GM12878 (cell line): Measurements from ENCODE around the gene NAP1L1. TPM values are rescaled to one million over a fixed set of nuclear protein-coding genes. Genes with fewer than 3 reads are reported as not detected.
A peak's percentile ranks its signal among the peaks of the same experiment; 100 is the strongest.

Experiments used
- ATAC-seq: fragments of 200-7000 bp; cut with Tn5 transposase; 3 replicates; pipeline ENCODE4 v1.9.1; 2020; ENCODE audit warnings: mild to moderate bottlenecking, moderate library complexity
- BruUV-seq: library from RNA; stranded (reverse); fragments of 400-500 nt; replicated peaks from 2 replicates; lab custom pipeline; 2021; lab: Mats Ljungman, UMichigan
- CTCF ChIA-PET: fragments of 300-600 bp; sonication (Branson Sonifier 250); formaldehyde crosslinking; extraction: SDS; loops from one replicate; lab custom pipeline; 2021; ENCODE audit warnings: inconsistent platforms; lab: Yijun Ruan, JAX
- POLR2A ChIA-PET: fragments of 350-600 bp; formaldehyde crosslinking; extraction: SDS; loops from one replicate; lab custom pipeline; 2021; ENCODE audit warnings: inconsistent platforms; lab: Charles Lee
- RAD21 ChIA-PET: fragments of 300-600 bp; sonication (Branson Sonifier 250); formaldehyde crosslinking; loops from one replicate; lab custom pipeline; 2023; ENCODE audit warnings: antibody characterized with exemption; ENCODE audit not compliant: unreplicated experiment; lab: Charles Lee
- SMC1A ChIA-PET: fragments of 300-600 bp; sonication (Branson Sonifier 250); formaldehyde crosslinking; loops from one replicate; lab custom pipeline; 2023; ENCODE audit not compliant: unreplicated experiment, uncharacterized antibody; lab: Charles Lee
- DNase-seq: peaks from one replicate; pipeline ENCODE4 v3.0.0-alpha.2; 2011; ENCODE audit warnings: low read depth, low spot score
- FAIRE-seq: peaks from 3 replicates; lab custom pipeline; 2011; peaks lifted over from hg19 to GRCh38; lab: Jason Lieb, UNC
- H2AFZ ChIP-seq: 2 replicates; pipeline ENCODE4 v1.6.0; 2011; ENCODE audit warnings: low read depth, low read length, control low read depth; ENCODE audit not compliant: control insufficient read depth
- H3K27ac ChIP-seq: 2 replicates; pipeline ENCODE4 v1.5.1; 2011; ENCODE audit warnings: control low read depth; ENCODE audit not compliant: control insufficient read depth, insufficient read depth
- H3K27me3 ChIP-seq, 2 experiments: replicated peaks in 1 of 2; 2 replicates each; pipeline versions ENCODE4 v1.6.0 to v1.6.1; 2011; ENCODE audit warnings: low read length in 1 of 2; ENCODE audit not compliant: control insufficient read depth in 2 of 2, insufficient read depth in 2 of 2
- H3K36me3 ChIP-seq, 2 experiments: 2 replicates each; pipeline ENCODE4 v1.5.1; 2011; ENCODE audit warnings: low read length in 1 of 2; ENCODE audit not compliant: control insufficient read depth in 2 of 2, insufficient read depth in 2 of 2
- H3K4me1 ChIP-seq: 2 replicates; pipeline ENCODE4 v1.6.1; 2011; ENCODE audit warnings: mild to moderate bottlenecking, low read length, moderate library complexity, mixed read lengths; ENCODE audit not compliant: control insufficient read depth, insufficient read depth
- H3K4me2 ChIP-seq: 2 replicates; pipeline ENCODE4 v1.6.0; 2011; ENCODE audit warnings: control low read depth; ENCODE audit not compliant: control insufficient read depth, insufficient read depth
- H3K4me3 ChIP-seq: fragments of 200-600 bp; sonication (generic); 2 replicates; pipeline ENCODE4 v1.5.1; 2016
- H3K79me2 ChIP-seq: 2 replicates; pipeline ENCODE4 v1.6.0; 2011; ENCODE audit warnings: low read length; ENCODE audit not compliant: control insufficient read depth, insufficient read depth
- H3K9ac ChIP-seq: 2 replicates; pipeline ENCODE4 v1.8.0; 2011; ENCODE audit warnings: low read length, control low read depth, mixed read lengths; ENCODE audit not compliant: control insufficient read depth, insufficient read depth
- H3K9me3 ChIP-seq: replicated peaks from 3 replicates; pipeline ENCODE4 v1.5.1; 2011; ENCODE audit warnings: mild to moderate bottlenecking, low read length; ENCODE audit not compliant: control insufficient read depth, insufficient read depth
- H4K20me1 ChIP-seq: 2 replicates; pipeline ENCODE4 v1.6.0; 2011; ENCODE audit not compliant: control insufficient read depth, insufficient read depth
- MTA2 ChIP-seq: fragments of 450-650 bp; IDR thresholded peaks from 2 replicates; pipeline ENCODE4 v1.6.1; 2016; ENCODE audit warnings: low read depth, mild to moderate bottlenecking, moderate library complexity
- NKRF ChIP-seq: fragments of 450-650 bp; conservative IDR thresholded peaks from 2 replicates; pipeline ENCODE4 v1.6.1; 2017; ENCODE audit warnings: mild to moderate bottlenecking, moderate library complexity
- WGBS: methylation state at CpG from one replicate; pipeline ENCODE4 v1.1.6; 2016; ENCODE audit warnings: low lambda C conversion rate; ENCODE audit not compliant: insufficient replicate concordance, insufficient coverage; ENCODE audit errors: missing lambda C conversion rate; 5-methylcytosine and 5-hydroxymethylcytosine counted together
- in situ Hi-C: fragments of 300-500 bp; cut with MboI; formaldehyde crosslinking; loops from 9 replicates; pipeline ENCODE4 v1.14.3; 2018; ENCODE audit warnings: mixed read lengths
- intact Hi-C: fragments of 100-400 bp; cut with micrococcal nuclease; formaldehyde crosslinking; loops from one replicate; pipeline ENCODE4 v1.14.2; 2022; ENCODE audit not compliant: unreplicated experiment
- polyA plus RNA-seq, 11 experiments: library from polyadenylated mRNA; depleted of rRNA in 4 of 11; unstranded in 6 of 11; stranded (reverse) in 5 of 11; fragments of >200 nt; fragmentation: Nextera tagmentation in 4 of 11; fragmentation: Illumina TruSeq in 1 of 11; extraction: Ambion mirVana in 4 of 11; extraction: Trizol in 1 of 11; gene quantifications; 1 replicate in 1 of 11; 2 replicates in 10 of 11; pipeline versions ENCODE4 v1.2.1 to v1.2.3, GENCODE V29; 2011 to 2016; ENCODE audit warnings: inconsistent platforms in 2 of 11, missing spikeins in 2 of 11, low read depth in 1 of 11
- total RNA-seq, 4 experiments: library from RNA; depleted of rRNA in 3 of 4; stranded (reverse); fragments of >200 nt in 3 of 4; fragmentation: Illumina TruSeq in 1 of 4; extraction: Trizol in 1 of 4; gene quantifications; 2 replicates each; pipeline versions ENCODE4 v1.2.1 to v1.2.3, GENCODE V29; 2013 to 2021
- TF ChIP-seq, protein P1 (sequence below): fragments of 450-650 bp; IDR thresholded peaks from 2 replicates; pipeline ENCODE4 v1.6.1; 2018; ENCODE audit warnings: mild to moderate bottlenecking, low read depth, moderate library complexity; ENCODE audit not compliant: partially characterized antibody
- TF ChIP-seq, protein P2 (sequence below): IDR thresholded peaks from 2 replicates; pipeline ENCODE4 v1.6.1; 2012; ENCODE audit warnings: mild to moderate bottlenecking, low read depth, low read length
- TF ChIP-seq, protein P3 (sequence below): fragments of 450-650 bp; formaldehyde crosslinking; IDR thresholded peaks from 2 replicates; pipeline ENCODE4 v1.5.0; 2022; ENCODE audit warnings: mild to moderate bottlenecking, missing genetic modification characterization

Gene NAP1L1
- total and polyA plus RNA-seq, 10 of the 15 experiments (the other 5 are each of a cell fraction or from before 2014, with no cell fraction given): 256 to 1,036 (median 536) TPM

DNA sequence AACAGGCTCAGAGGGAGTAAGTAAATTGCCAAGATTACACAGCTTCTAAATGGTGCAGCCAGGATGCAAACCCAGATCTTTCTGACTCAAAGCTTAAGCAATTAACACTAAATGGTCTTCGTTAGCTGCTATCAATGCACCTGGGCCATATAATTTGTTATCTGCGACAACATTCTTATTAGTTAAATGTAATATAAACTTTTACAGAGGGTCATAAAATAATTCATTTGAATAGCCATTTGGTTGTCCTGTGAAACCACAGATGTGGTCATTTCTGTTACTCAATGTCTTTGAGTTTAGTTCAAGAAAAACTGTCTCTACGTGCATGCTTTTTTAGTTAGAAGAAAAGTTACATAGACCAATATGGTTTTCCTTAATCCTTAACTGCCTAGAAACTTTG, 22.1 kb upstream of the NAP1L1 start:
- TF ChIP-seq, protein P1, sequence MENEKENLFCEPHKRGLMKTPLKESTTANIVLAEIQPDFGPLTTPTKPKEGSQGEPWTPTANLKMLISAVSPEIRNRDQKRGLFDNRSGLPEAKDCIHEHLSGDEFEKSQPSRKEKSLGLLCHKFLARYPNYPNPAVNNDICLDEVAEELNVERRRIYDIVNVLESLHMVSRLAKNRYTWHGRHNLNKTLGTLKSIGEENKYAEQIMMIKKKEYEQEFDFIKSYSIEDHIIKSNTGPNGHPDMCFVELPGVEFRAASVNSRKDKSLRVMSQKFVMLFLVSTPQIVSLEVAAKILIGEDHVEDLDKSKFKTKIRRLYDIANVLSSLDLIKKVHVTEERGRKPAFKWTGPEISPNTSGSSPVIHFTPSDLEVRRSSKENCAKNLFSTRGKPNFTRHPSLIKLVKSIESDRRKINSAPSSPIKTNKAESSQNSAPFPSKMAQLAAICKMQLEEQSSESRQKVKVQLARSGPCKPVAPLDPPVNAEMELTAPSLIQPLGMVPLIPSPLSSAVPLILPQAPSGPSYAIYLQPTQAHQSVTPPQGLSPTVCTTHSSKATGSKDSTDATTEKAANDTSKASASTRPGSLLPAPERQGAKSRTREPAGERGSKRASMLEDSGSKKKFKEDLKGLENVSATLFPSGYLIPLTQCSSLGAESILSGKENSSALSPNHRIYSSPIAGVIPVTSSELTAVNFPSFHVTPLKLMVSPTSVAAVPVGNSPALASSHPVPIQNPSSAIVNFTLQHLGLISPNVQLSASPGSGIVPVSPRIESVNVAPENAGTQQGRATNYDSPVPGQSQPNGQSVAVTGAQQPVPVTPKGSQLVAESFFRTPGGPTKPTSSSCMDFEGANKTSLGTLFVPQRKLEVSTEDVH: no peak
- TF ChIP-seq NKRF: no peak
- no peak for TF ChIP-seq MTA2
- TF ChIP-seq, protein P2, sequence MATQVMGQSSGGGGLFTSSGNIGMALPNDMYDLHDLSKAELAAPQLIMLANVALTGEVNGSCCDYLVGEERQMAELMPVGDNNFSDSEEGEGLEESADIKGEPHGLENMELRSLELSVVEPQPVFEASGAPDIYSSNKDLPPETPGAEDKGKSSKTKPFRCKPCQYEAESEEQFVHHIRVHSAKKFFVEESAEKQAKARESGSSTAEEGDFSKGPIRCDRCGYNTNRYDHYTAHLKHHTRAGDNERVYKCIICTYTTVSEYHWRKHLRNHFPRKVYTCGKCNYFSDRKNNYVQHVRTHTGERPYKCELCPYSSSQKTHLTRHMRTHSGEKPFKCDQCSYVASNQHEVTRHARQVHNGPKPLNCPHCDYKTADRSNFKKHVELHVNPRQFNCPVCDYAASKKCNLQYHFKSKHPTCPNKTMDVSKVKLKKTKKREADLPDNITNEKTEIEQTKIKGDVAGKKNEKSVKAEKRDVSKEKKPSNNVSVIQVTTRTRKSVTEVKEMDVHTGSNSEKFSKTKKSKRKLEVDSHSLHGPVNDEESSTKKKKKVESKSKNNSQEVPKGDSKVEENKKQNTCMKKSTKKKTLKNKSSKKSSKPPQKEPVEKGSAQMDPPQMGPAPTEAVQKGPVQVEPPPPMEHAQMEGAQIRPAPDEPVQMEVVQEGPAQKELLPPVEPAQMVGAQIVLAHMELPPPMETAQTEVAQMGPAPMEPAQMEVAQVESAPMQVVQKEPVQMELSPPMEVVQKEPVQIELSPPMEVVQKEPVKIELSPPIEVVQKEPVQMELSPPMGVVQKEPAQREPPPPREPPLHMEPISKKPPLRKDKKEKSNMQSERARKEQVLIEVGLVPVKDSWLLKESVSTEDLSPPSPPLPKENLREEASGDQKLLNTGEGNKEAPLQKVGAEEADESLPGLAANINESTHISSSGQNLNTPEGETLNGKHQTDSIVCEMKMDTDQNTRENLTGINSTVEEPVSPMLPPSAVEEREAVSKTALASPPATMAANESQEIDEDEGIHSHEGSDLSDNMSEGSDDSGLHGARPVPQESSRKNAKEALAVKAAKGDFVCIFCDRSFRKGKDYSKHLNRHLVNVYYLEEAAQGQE: no peak
- TF ChIP-seq, protein P3, sequence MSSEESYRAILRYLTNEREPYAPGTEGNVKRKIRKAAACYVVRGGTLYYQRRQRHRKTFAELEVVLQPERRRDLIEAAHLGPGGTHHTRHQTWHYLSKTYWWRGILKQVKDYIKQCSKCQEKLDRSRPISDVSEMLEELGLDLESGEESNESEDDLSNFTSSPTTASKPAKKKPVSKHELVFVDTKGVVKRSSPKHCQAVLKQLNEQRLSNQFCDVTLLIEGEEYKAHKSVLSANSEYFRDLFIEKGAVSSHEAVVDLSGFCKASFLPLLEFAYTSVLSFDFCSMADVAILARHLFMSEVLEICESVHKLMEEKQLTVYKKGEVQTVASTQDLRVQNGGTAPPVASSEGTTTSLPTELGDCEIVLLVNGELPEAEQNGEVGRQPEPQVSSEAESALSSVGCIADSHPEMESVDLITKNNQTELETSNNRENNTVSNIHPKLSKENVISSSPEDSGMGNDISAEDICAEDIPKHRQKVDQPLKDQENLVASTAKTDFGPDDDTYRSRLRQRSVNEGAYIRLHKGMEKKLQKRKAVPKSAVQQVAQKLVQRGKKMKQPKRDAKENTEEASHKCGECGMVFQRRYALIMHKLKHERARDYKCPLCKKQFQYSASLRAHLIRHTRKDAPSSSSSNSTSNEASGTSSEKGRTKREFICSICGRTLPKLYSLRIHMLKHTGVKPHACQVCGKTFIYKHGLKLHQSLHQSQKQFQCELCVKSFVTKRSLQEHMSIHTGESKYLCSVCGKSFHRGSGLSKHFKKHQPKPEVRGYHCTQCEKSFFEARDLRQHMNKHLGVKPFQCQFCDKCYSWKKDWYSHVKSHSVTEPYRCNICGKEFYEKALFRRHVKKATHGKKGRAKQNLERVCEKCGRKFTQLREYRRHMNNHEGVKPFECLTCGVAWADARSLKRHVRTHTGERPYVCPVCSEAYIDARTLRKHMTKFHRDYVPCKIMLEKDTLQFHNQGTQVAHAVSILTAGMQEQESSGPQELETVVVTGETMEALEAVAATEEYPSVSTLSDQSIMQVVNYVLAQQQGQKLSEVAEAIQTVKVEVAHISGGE (CRISPR knock-in tag): no peak
- TF ChIP-seq, all 136 proteins: peak for 0
- no peaks in the 10 kb centered on the region for H3K9me3 ChIP-seq
- no TSS peak for BruUV-seq
- no peak overlapping the region for H3K27ac ChIP-seq
- RAD21 ChIA-PET: no interaction called here
- SMC1A ChIA-PET: no interaction called here
- H3K4me1 ChIP-seq: no peaks in the 10 kb centered on the region
- H3K4me2 ChIP-seq: no peak overlapping the region
- intact Hi-C loops (no loop called here), in situ Hi-C loops (no loop called here)
- no peaks in the 10 kb centered on the region for H4K20me1 ChIP-seq
- H3K36me3 ChIP-seq: no peaks in the 10 kb centered on the region
- no peak overlapping the region for H2AFZ ChIP-seq
- POLR2A ChIA-PET: no interaction called here
- H3K79me2 ChIP-seq: no peaks in the 10 kb centered on the region
- 19% methylated on average over 3 of the region's 3 CpGs for WGBS
- CTCF ChIA-PET: no interaction called here
- FAIRE-seq (peak; percentile 38), ATAC-seq (no peak), DNase-seq (no peak)
- H3K4me3 ChIP-seq: no peak overlapping the region
- no peak overlapping the region for H3K9ac ChIP-seq
- no peaks in the 10 kb centered on the region; a peak in 1 of 4 replicates for H3K27me3 ChIP-seq
